HG03064 (cell line): Measurements from ENCODE around the gene OVOL3.

Experiments
- ATAC-seq: cut with Tn5 transposase; IDR thresholded peaks from one replicate; pipeline ENCODE4 v1.9.1; 2021; ENCODE audit warnings: low read depth; ENCODE audit not compliant: unreplicated experiment

OVOL3 gene

DNA sequence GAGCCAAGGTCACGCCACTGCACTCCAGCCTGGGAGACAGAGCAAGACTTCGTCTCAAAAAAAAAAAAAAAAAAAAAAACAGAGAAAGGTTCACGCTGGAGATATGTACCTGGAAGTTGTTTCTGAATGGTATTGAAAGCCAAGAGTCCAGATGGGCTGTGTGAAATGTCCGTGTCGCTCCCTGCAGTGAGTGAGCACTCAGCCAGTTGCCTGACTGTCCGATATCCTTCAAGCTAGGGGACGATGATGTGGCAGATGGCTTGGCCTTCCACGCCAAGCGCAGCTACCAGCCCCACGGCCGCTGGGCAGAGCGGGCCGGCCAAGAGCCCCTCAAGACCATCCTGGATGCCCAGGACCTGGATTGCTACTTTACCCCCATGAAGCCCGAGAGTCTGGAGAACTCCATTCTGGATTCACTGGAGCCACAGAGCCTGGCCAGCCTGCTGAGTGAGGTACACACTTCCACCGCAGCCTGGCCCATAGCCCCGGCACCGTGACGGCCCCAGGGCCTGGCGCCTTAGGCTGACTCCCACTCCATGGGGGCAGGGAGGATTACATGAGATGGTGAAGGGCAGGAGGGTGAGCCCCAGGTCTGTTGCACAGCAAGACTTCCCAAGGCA, 11.7 kb upstream of the OVOL3 start:
- ATAC-seq: no peak

DNA sequence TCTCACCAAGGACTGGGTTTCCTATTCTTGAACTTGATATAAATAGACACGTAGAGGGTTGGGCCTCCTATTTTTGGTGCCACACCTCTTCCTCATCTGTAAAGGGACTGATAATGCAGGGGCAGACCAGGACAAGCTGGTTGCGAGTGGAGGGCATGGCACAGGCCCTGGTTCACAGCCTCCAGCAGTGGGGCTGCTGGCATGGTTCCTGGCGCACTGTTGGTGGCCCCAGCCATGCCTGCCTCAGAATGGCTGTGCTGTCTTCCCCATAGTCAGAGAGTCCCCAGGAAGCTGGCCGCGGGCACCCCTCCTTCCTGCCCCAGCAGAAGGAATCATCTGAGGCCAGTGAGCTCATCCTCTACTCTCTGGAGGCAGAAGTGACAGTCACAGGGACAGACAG, 10.5 kb upstream of the OVOL3 start:
- ATAC-seq: no peak

DNA sequence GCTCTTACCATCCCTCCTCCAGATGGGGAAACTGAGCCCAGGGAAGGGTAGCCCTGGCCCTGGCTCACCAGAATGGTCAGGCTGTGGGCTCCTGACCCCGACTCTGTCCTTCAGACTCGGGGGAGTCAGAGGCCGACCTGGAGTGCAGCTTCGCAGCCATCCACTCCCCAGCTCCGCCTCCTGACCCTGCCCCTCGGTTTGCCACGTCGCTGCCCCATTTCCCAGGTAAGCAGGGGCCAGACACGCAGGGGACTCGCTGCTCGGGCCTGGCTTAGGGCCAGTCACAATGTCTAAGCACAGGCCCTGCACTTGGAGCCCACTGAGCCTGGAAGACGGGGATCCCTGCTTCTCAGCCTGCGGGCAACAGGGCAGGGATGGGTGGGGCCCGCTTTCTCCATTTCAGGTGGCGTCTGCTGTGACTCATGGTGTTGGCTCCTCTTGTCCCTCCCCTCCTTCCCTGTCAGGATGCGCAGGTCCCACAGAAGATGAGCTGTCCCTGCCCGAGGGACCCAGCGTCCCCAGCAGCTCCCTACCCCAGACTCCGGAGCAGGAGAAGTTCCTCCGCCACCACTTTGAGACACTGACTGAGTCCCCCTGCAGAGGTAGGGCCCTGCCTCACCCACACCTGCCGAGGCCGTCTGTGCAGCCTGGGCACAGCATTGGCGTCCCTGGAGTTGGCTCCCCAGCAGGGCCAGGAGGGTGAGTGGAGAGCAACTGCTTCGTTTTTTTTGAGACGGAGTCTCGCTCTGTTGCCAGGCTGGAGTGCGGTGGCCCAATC, 9.2 kb upstream of the OVOL3 start:
- no peak for ATAC-seq

- ATAC-seq: no peak
Measured at GRCh38 chr19:36103040-36103626, 7.8 kb upstream of the OVOL3 start.

DNA sequence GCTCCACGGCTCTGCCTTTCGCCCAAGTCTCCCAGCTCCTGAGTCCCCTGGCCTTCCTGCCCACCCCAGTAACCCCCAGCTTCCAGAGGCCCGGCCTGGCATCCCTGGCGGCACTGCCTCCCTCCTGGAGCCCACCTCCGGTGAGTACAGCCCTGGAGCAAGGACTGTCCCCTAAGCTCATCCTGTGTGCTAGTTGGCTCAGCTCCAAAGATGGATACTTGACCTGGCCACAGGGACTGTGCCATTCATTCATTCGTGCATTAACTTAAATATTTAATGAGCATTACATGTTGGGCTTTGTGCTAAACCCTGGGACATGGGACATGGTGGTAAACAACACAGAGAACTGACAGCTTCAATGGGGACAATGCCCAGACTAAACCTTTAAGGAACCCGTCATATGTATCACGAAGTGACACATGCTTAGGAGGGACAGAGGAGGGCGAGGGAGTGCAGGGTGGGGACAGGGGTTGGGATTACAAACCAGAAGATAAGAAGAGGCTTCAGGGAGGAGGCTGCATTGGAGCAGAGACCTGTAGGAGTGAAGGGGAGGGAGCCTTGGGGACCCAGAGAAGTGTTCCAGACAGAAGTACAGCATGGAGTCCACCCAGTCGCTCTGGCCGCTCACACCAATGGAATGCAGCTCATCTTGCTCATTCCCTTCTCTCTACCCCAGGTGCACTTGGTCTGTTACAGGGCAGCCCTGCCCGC, 6.9 kb upstream of the OVOL3 start:
- no peak for ATAC-seq

- ATAC-seq: no peak
Measured at GRCh38 chr19:36106441-36106840, 4.5 kb upstream of the OVOL3 start.

DNA sequence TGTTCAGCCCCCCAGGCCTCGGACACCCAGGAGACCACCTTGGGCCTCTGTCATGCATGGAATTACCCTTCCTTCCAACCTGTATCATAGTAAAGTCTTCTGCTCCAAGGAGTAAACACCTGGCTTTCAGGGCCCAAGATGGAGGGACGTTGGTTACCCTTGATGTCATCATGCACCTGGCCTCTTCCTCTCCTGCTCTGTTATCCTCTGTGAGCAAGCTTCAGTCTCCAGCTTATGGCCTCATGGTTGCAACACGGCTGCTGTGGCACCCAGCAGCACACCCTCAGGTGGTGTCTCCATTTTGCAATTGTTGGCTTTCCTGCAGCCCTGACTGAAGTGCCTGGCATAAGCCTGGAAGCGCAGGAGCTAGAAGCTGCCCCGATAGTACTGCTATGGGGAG, 4.0 kb upstream of the OVOL3 start:
- ATAC-seq: no peak

DNA sequence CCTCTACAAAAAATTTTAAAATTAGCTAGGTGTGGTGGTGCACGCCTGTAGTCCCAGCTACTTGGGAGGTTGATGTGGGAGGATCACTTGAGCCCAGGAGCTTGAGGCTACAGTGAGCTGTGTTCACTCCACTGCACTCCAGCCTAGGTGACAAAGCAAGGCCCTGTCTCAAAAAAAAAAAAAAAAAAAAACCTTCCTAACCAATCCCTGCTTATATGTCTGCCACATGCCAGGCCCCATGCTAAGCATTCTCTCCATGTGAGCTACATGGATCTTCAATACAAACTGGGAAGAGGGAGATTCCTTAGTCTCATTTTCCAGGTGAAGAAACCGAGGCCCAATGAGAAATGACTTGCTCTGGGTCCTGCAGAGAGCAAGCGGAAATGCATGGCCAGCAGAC, 2.3 kb upstream of the OVOL3 start:
- ATAC-seq: no peak

- no peak for ATAC-seq
Measured at GRCh38 chr19:36111200-36111539, 227 bp downstream of the OVOL3 start.

DNA sequence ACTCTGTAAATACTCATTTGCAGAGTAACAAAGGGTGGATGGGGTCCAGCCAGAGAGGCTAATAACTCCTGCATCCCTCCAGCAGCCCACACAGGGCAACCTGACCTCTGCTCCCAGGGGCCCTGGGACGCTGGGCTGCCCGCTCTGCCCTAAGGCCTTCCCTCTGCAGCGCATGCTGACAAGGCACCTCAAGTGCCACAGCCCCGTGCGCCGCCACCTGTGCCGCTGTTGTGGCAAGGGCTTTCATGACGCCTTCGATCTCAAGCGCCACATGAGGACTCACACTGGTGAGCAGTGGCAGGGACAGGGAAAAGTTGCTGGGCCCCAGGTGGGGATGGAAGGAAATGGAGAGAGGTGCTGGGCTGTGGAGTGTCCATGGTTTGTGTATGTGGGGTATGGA, 1.7 kb downstream of the OVOL3 start:
- no peak for ATAC-seq

- no peak for ATAC-seq
Measured at GRCh38 chr19:36113425-36113824, 2.5 kb downstream of the OVOL3 start.

DNA sequence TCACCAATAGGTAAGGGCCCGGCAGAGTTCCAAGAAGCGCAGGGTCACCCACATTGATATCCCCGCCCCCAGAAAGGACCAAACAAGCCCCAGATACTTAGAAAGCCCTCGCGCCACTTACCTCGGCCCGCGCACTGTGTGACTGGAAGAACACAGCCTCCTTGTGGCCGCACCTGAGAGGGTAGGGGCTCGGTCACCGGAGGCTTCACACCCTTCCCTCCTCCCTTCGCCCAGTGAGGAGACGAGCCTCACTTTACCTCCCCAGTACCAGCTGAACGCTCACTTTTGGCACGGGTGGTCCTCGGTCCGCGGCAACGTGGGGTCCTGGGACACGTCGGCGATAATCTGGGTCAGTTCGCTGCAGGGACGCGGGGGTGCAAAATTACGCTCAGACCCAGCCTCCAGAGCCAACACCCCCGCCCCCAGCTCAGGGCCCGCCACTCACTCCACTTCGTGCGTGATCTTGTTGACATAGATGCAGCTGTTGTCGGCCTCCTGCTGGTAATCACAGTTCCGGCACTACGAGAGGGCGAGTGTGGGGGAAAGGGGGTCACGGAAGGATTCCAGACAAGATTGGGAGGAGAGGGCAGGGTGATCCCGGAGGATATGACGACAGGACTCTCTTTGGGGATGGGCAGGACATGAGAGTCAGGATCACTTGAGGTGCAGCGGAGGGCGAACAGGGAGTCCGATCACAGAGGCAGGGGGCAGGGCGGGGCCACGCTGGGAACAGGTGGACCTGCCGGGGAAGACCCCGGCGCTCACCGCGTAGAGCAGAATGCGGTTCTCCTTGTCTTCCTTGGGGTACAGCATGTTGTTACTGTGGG, 3.2 kb downstream of the OVOL3 start:
- ATAC-seq: no peak

DNA sequence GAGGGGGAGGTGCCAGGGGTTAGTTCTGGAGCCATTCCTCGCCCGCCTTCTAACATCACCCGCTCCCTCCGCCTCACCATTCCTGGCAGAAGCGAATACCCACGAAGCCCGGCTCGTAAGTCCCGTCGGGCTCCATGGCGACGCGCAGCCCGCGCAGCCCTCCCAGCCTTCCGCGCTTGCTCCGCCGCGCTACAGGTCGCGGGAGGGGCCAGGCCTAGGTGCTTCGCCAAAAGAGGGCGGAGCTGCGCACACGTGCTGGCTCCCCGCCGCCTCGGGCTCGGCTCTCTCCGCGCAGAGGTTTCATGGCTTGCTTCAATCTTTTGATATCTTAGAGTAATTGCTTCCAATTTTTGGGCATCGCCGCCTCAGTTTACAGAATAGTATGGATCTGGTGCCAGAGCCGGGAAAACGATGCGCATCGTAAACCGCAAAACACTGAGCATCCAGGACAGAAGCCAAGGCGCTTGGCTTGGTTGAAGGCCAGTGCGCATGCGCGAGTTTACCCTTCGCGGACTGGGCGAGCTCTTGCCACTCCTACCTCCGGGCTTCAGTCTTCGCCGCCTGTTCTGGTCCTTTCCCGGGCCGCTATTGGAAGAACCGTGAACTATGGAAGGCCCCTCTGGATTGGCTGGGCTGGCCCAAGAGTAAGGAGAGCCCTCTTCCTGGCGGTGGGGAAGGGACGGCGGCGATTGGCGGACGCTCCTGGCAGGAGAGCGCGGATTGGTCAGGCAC, 3.9 kb downstream of the OVOL3 start, which contains the start of gene POLR2I:
Gene POLR2I (minus strand): TSS at position 155 of the 732 bp plus-strand sequence. CDS start 19 bp downstream, at position 136.
- ATAC-seq: peak; percentile 62

- ATAC-seq: peak; percentile 41
Measured at GRCh38 chr19:36115453-36116343, 4.8 kb downstream of the OVOL3 start, which contains the start of gene TBCB. TSS of gene TBCB (plus strand) at chr19:36115468. CDS start at chr19:36115561, 93 bp downstream.

- ATAC-seq: no peak
Measured at GRCh38 chr19:36116344-36116637, 5.3 kb downstream of the OVOL3 start.

DNA sequence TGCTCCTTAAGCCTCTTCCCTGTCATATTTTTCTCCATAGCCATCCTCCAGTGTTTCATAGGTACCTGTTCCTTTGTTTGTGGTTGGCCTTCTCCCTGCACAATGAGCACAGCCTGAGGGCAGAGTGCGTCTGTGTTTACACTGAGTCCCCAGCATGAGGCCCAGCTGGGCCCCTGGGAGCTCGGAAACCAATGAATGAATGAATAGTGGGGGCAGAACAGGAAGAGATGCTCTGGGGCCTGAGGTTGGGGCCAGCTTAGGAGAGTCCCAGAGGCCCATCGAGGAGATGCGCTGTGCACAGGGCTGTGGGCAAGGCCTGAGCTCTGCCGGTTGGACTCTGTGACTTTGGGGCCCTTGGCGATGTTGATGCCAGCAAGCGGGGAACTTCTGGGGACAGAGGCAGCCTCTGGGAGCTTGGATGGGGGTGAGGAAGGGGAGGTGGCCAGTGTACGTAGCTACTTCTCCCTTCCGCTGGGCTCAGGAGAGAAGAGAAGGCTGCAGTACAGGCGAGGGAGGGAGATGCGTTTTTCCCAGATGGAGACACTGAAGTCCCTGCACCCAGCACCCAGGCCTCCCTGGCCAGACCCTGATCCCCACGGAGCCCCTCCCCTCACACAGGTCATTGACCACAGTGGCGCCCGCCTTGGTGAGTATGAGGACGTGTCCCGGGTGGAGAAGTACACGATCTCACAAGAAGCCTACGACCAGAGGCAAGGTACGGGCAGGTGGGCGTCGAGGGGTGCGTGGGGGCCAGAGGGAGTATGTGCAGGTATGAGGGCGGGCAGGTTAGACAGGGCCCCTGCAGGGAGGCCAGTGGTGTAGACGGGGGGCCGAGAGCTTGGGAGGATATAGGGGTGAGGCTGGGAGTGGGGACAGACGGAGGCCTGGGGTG, 9.4 kb downstream of the OVOL3 start:
- no peak for ATAC-seq

DNA sequence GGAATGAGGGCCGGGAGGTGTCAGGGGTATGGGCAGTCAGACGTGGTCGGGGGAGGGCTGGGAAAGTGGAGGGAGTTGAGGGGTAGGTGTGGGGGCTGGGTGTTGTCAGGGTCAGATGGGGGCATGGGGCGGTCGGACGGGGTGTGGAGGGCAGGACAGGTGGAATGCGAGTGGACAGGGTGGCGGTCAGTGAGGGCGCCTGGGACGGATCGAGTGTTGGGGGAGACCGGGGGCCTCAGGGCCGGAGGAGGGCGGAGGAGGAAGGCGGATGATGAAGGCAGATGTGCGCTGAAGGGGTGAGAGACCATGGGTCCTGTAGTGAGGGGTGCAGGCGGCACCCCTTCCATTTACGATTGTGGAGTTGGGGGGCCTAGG, 10.0 kb downstream of the OVOL3 start:
- no peak for ATAC-seq
